Loucy (cell line): ENCODE data around the gene NRG2.

ENCODE experiments used
- EZH2phosphoT487 ChIP-seq: fragments of 200-600 bp; IDR thresholded peaks from 2 replicates; pipeline ENCODE4 v1.6.1; 2018; ENCODE audit warnings: antibody characterized with exemption, mild to moderate bottlenecking, moderate library complexity, borderline replicate concordance
- TF ChIP-seq, protein P1 (sequence below): fragments of 200-600 bp; sonication (generic); conservative IDR thresholded peaks from 2 replicates; pipeline ENCODE4 v1.5.1; 2014; ENCODE audit warnings: mild to moderate bottlenecking, antibody characterized with exemption, low read length

DNA sequence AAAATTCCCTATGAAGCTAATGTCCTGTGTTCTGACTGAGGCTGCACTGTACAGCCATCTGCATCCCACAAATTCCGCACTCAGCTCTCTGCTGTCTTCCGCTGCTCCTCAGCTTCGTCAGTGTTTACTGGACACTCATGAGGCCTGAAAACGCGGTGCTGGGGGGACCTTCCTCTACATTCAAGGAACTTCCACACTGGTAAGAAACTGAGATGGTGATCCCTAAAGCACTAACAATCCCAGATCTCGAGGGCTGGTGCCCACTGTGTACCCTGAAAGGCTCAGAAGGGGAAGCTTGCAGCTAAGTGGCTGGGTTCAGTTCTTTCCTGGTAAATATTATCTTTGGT lies 117.9 kb downstream of the NRG2 start:
- TF ChIP-seq, protein P1, sequence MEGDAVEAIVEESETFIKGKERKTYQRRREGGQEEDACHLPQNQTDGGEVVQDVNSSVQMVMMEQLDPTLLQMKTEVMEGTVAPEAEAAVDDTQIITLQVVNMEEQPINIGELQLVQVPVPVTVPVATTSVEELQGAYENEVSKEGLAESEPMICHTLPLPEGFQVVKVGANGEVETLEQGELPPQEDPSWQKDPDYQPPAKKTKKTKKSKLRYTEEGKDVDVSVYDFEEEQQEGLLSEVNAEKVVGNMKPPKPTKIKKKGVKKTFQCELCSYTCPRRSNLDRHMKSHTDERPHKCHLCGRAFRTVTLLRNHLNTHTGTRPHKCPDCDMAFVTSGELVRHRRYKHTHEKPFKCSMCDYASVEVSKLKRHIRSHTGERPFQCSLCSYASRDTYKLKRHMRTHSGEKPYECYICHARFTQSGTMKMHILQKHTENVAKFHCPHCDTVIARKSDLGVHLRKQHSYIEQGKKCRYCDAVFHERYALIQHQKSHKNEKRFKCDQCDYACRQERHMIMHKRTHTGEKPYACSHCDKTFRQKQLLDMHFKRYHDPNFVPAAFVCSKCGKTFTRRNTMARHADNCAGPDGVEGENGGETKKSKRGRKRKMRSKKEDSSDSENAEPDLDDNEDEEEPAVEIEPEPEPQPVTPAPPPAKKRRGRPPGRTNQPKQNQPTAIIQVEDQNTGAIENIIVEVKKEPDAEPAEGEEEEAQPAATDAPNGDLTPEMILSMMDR: no peak
- no peak for TF ChIP-seq EZH2phosphoT487
